DND-41 (cell line): Measurements from ENCODE around the gene MIXL1.
"Not testable (repeated sequence)": the region's sequence is repeated elsewhere in the genome, so short reads cannot be mapped to it uniquely, and the experiment has no call there.

ENCODE experiments used
- CTCF ChIP-seq: IDR thresholded peaks from 2 replicates; pipeline ENCODE4 v1.5.1; 2012; ENCODE audit warnings: borderline replicate concordance, low read length, moderate library complexity, mild to moderate bottlenecking; ENCODE audit not compliant: poor library complexity, severe bottlenecking; ENCODE audit errors: extremely low read depth
- EZH2 ChIP-seq: IDR thresholded peaks from 3 replicates; pipeline ENCODE4 v1.6.1; 2012; ENCODE audit warnings: borderline replicate concordance, low read depth, mild to moderate bottlenecking, moderate library complexity, low read length, inconsistent platforms; ENCODE audit not compliant: severe bottlenecking

GRCh38 chr1:226202666-226203065 is 20.8 kb upstream of the MIXL1 start:
- not testable (repeated sequence) for TF ChIP-seq CTCF, EZH2
